Endothelial cell of umbilical vein (primary cell): ENCODE results near the gene USHBP1. TPM values are rescaled to one million over a fixed set of nuclear protein-coding genes. Genes with fewer than 3 reads are reported as not detected.

Experiments
- BruUV-seq: library from RNA; stranded (reverse); fragments of 400-500 nt; replicated peaks from 2 replicates; lab custom pipeline; 2021; lab: Mats Ljungman, UMichigan
- CTCF ChIA-PET: fragments of 300-600, 350-600 bp; sonication (Branson Sonifier 250); formaldehyde crosslinking; loops from one replicate; lab custom pipeline; 2021; ENCODE audit warnings: antibody characterized with exemption, inconsistent platforms; lab: Charles Lee
- POLR2A ChIA-PET: fragments of 300-600, 350-600 bp; sonication (Branson Sonifier 250); formaldehyde crosslinking; loops from one replicate; lab custom pipeline; 2021; ENCODE audit warnings: antibody characterized with exemption, inconsistent platforms; lab: Charles Lee
- DNase-seq: peaks from one replicate; pipeline ENCODE4 v3.0.0-alpha.2; 2011; ENCODE audit warnings: low read depth, low spot score
- FAIRE-seq: peaks from 2 replicates; lab custom pipeline; 2011; peaks lifted over from hg19 to GRCh38; lab: Jason Lieb, UNC
- H2AFZ ChIP-seq: 2 replicates; pipeline ENCODE4 v1.6.0; 2012; ENCODE audit warnings: low read depth, low read length, control low read depth, inconsistent platforms
- H3K27ac ChIP-seq: 2 replicates; pipeline ENCODE4 v1.5.1; 2011; ENCODE audit warnings: low read depth, mild to moderate bottlenecking, control low read depth, low read length, moderate library complexity; ENCODE audit not compliant: insufficient read depth
- H3K27me3 ChIP-seq, 2 experiments: 2 replicates each; pipeline versions ENCODE4 v1.6.0 to v1.6.1; 2011; ENCODE audit warnings: low read length in 2 of 2, mixed read lengths in 1 of 2; ENCODE audit not compliant: control insufficient read depth in 2 of 2, insufficient read depth in 2 of 2
- H3K36me3 ChIP-seq, 2 experiments: 2 replicates in 1 of 2; 3 replicates in 1 of 2; pipeline ENCODE4 v1.5.1; 2011; ENCODE audit warnings: low read length in 2 of 2, mild to moderate bottlenecking in 1 of 2, moderate library complexity in 1 of 2; ENCODE audit not compliant: control insufficient read depth in 2 of 2, insufficient read depth in 2 of 2; ENCODE audit errors: extremely low read depth in 1 of 2
- H3K4me1 ChIP-seq: 3 replicates; pipeline ENCODE4 v1.5.1; 2011; ENCODE audit warnings: mild to moderate bottlenecking, low read length; ENCODE audit not compliant: control insufficient read depth, insufficient read depth; ENCODE audit errors: extremely low read depth
- H3K4me2 ChIP-seq: 2 replicates; pipeline ENCODE4 v1.6.1; 2011; ENCODE audit warnings: low read length, control low read depth, mixed read lengths; ENCODE audit not compliant: insufficient read depth
- H3K4me3 ChIP-seq, 3 experiments: fragments of 200-600 bp in 1 of 3; sonication (generic), shearing (Covaris generic) in 1 of 3; replicated peaks in 1 of 3; 2 replicates each; pipeline ENCODE4 v1.5.1; 2011 to 2016; ENCODE audit warnings: control low read depth in 3 of 3, low read length in 3 of 3, mild to moderate bottlenecking in 2 of 3, inconsistent platforms in 1 of 3, low read depth in 1 of 3, moderate library complexity in 1 of 3; ENCODE audit not compliant: insufficient read depth in 1 of 3
- H3K79me2 ChIP-seq: 2 replicates; pipeline ENCODE4 v1.6.0; 2012; ENCODE audit warnings: low read length, inconsistent platforms; ENCODE audit not compliant: control insufficient read depth, insufficient read depth
- H3K9ac ChIP-seq: replicated peaks from 2 replicates; pipeline ENCODE3; 2011; ENCODE audit warnings: low read length, control low read depth; ENCODE audit not compliant: insufficient read depth; ENCODE audit errors: extremely low read depth
- H3K9me1 ChIP-seq: replicated peaks from 3 replicates; pipeline ENCODE4 v1.6.0; 2011; ENCODE audit warnings: mild to moderate bottlenecking, low read length; ENCODE audit not compliant: control insufficient read depth, insufficient read depth; ENCODE audit errors: extremely low read depth
- H3K9me3 ChIP-seq: replicated peaks from 2 replicates; pipeline ENCODE4 v1.5.1; 2012; ENCODE audit warnings: low read length, inconsistent platforms; ENCODE audit not compliant: control insufficient read depth, insufficient read depth
- H4K20me1 ChIP-seq: replicated peaks from 2 replicates; pipeline ENCODE3; 2011; ENCODE audit warnings: mild to moderate bottlenecking, low read length; ENCODE audit not compliant: control insufficient read depth, insufficient read depth; ENCODE audit errors: extremely low read depth
- CTCF ChIP-seq, 2 donors: IDR thresholded peaks; 1 replicate in 1 of 2; 2 replicates in 1 of 2; pipeline ENCODE4 v1.5.1; 2011; ENCODE audit warnings: low read length in 2 of 2, mild to moderate bottlenecking in 2 of 2, moderate library complexity in 2 of 2, control low read depth in 1 of 2, inconsistent platforms in 1 of 2, low read depth in 1 of 2; ENCODE audit not compliant: insufficient read depth in 1 of 2; ENCODE audit errors: extremely low read depth in 1 of 2
- FOS ChIP-seq: IDR thresholded peaks from 2 replicates; pipeline ENCODE4 v1.6.1; 2011; ENCODE audit warnings: mild to moderate bottlenecking, low read length, moderate library complexity, borderline replicate concordance; ENCODE audit not compliant: insufficient read depth
- JUN ChIP-seq: IDR thresholded peaks from 2 replicates; pipeline ENCODE4 v1.6.1; 2011; ENCODE audit warnings: borderline replicate concordance, low read depth; ENCODE audit not compliant: insufficient read length, insufficient read depth
- MAX ChIP-seq: IDR thresholded peaks from 2 replicates; pipeline ENCODE4 v1.6.1; 2011; ENCODE audit not compliant: insufficient read depth, insufficient read length
- MYC ChIP-seq: IDR thresholded peaks from one replicate; pipeline ENCODE4 v1.6.1; 2011; ENCODE audit warnings: mild to moderate bottlenecking, low read depth, low read length
- POLR2A ChIP-seq: IDR thresholded peaks from 2 replicates; pipeline ENCODE4 v1.6.1; 2012; ENCODE audit warnings: low read depth, mild to moderate bottlenecking, control low read depth, low read length
- dilution Hi-C: fragments of 300-500 bp; cut with MboI; formaldehyde crosslinking; loops from one replicate; pipeline ENCODE4 v1.15.0; 2019; ENCODE audit warnings: low sequenced_read_pairs; ENCODE audit not compliant: extremely low pct_ligation_motif_present
- intact Hi-C: fragments of 100-400 bp; cut with micrococcal nuclease; formaldehyde crosslinking; loops from one replicate; pipeline ENCODE4 v1.10.0; 2022
- polyA plus RNA-seq, 4 experiments: library from polyadenylated mRNA; depleted of rRNA in 3 of 4; stranded (reverse) in 3 of 4; unstranded in 1 of 4; fragments of >200 nt; gene quantifications; 2 replicates each; pipeline versions ENCODE4 v1.2.1 to v1.2.3, GENCODE V29; 2011 to 2012; ENCODE audit warnings: missing spikeins in 1 of 4
- total RNA-seq: library from RNA; stranded (reverse); gene quantifications from 2 replicates; pipeline ENCODE4 v1.2.3, GENCODE V29; 2021

Gene USHBP1
- total and polyA plus RNA-seq, 2 donors (not counting 3 experiments of a cell fraction or from before 2014, with no cell fraction given), result 14.8 to 20.4 TPM

DNA sequence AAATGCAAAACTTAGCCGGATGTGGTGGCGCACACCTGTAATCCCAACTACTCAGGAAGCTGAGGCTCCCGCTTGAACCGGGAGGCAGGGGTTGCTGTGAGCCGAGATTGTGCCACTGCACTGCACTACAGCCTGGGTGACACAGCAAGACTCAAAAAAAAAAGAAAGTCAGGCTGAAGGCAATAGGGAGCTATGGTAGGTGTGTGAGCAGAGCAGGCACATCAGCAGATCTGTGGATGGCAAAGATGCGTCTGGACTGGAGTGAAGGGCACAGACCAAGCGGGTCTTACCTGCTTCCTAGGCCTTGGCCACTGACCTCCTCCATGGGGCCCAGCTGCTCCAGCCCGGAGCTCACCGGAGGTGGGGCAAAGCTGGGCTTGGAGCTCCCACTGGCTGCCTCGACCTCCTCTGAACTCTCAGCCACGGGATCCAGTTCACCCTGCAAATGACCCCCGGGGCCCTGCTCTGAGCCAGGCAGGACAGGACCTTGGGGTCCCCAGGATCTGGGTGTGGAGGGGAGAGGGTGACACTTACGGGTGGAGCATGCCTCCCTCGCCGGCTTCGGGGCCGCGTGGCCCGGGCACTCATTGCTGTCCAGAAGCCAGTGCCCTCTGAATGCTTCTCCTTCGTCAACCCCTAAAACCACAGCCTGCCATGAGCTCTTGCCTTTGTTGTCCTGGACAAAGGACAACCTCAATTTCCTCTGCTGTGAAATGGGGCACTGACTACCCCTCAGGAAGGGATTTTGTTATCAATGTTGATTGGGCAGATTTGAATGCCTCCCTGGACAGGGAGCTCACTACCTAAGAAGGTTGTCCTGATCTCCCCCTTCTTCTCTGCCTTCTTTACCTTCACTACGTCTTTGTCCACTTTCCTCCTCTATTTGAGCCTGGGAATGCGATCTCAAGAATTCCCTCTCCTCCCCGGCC, 569 bp downstream of the USHBP1 start:
- Histone ChIP-seq H3K4me2 (peak overlapping the region; percentile 69), H3K9me3 (no peaks in the 10 kb centered on the region), H3K79me2 (peaks cover 13% of the 10 kb centered on the region), H4K20me1 (no peaks in the 10 kb centered on the region), H3K27me3 (no peaks in the 10 kb centered on the region), H3K4me1 (peaks cover 18% of the 10 kb centered on the region), H3K27ac (peak overlapping the region; percentile 46), H3K4me3 (peak overlapping the region in 2 of 3 experiments; percentile 3 to 9), H3K9ac (peak overlapping the region; percentile 54), H3K9me1 (no peaks in the 10 kb centered on the region), H3K36me3 (peaks cover 0 to 8% of the 10 kb centered on the region in 2 experiments), H2AFZ (peak overlapping the region; percentile 83)
- ChIA-PET CTCF (interaction anchor here (0.6 to 2.2 kb wide), 6 partner anchors 8 to 42 kb away, joined by 3 to 11 read pairs (median 4); no protein-coding TSS in a partner anchor), POLR2A (interaction anchor here (1.0 to 1.1 kb wide), 2 partner anchors 15 to 196 kb away, joined by 3 to 7 read pairs; no protein-coding TSS in a partner anchor)
- FAIRE-seq (no peak), DNase-seq (no peak)
- no peak for TF ChIP-seq CTCF (IDR thresholded peaks at IDR 0.05; ENCODE audit: extremely low read depth in 1 of 2, insufficient read depth in 1 of 2, low read depth in 1 of 2, low read length in 2 of 2)
- no peak for TF ChIP-seq POLR2A
- TF ChIP-seq JUN, result no peak
- TF ChIP-seq FOS, result no peak
- TF ChIP-seq MYC, result no peak
- no peak for TF ChIP-seq MAX
- BruUV-seq, result TSS peak; percentile 41
- intact Hi-C loops (no loop called here), dilution Hi-C loops (no loop called here)
